Left lung (tissue), 10 donors: ENCODE results near the gene OPCML. TPM values are rescaled to one million over a fixed set of nuclear protein-coding genes. Genes with fewer than 3 reads are reported as not detected.

Experiments
- ATAC-seq: fragments of 200-7000 bp; cut with Tn5 transposase; one replicate; pipeline ENCODE4 v1.9.1; 2020; ENCODE audit warnings: moderate library complexity
- DNase-seq, 4 donors: peaks; one replicate each; pipeline ENCODE4 v3.0.0-alpha.2; 2013 to 2020
- H3K27ac ChIP-seq, 2 donors: fragments of 200-600 bp; sonication (generic) in 1 of 2; one replicate each; pipeline versions ENCODE4 v1.5.0 to v1.8.0; 2020 to 2021
- H3K27me3 ChIP-seq, 2 donors: fragments of 200-600 bp; sonication (generic) in 1 of 2; one replicate each; pipeline versions ENCODE4 v1.5.0 to v1.8.0; 2020 to 2021
- H3K36me3 ChIP-seq, 2 donors: fragments of 200-600 bp; sonication (generic) in 1 of 2; one replicate each; pipeline versions ENCODE4 v1.5.0 to v1.8.0; 2020 to 2021
- H3K4me1 ChIP-seq, 2 donors: fragments of 200-600 bp; one replicate each; pipeline ENCODE4 v1.8.0; 2021
- H3K4me3 ChIP-seq, 2 donors: fragments of 200-600 bp; sonication (generic) in 1 of 2; one replicate each; pipeline versions ENCODE4 v1.5.0 to v1.8.0; 2020 to 2021; ENCODE audit warnings: mild to moderate bottlenecking in 1 of 2
- H3K9me3 ChIP-seq, 2 donors: fragments of 200-600 bp; sonication (generic) in 1 of 2; one replicate each; pipeline versions ENCODE4 v1.5.0 to v1.8.0; 2020 to 2021
- CTCF ChIP-seq, 2 donors: fragments of 200-600 bp; sonication (generic) in 1 of 2; IDR thresholded peaks; one replicate each; pipeline versions ENCODE4 v1.5.0 to v1.8.0; 2021; ENCODE audit warnings: antibody characterized with exemption in 2 of 2
- intact Hi-C, 2 donors: fragments of 100-400 bp; cut with DNase I; formaldehyde crosslinking; loops; one replicate each; pipeline versions ENCODE4 v1.11.2 to v1.14.2; 2022
- polyA plus RNA-seq, 6 donors: library from polyadenylated mRNA; unstranded; fragments of 120-200 nt; gene quantifications; one replicate each; pipeline ENCODE4 v1.2.1, GENCODE V29; 2013; ENCODE audit not compliant: insufficient read length in 6 of 6
- total RNA-seq, 2 donors: library from RNA; stranded (reverse); fragmentation: NEBNext Ultra II Directional; extraction: Animal tissue kit (Norgen Biotek cat#: 25700); gene quantifications; one replicate each; pipeline ENCODE4 v1.2.1, GENCODE V29; 2021
- donor health status: DM: no; HTN: yes; CAD: no.
- donor health status: DM: no; HTN: no; CAD: no.

Gene OPCML
- total and polyA plus RNA-seq, 8 donors: 0.98 to 5.3 (median 1.9) TPM; not detected in 2

- no peak for ATAC-seq
- TF ChIP-seq CTCF (IDR thresholded peaks at IDR 0.05): no peak
- intact Hi-C loops: no loop called here
Measured at GRCh38 chr11:132866783-132867545, 665.3 kb downstream of the OPCML start.

GRCh38 chr11:132865623-132866022 is 666.7 kb downstream of the OPCML start:
- H3K4me3 ChIP-seq: no peak overlapping the region
- no peak for TF ChIP-seq CTCF (IDR thresholded peaks at IDR 0.05)
- ATAC-seq (no peak), DNase-seq (peak in 2 of 4 donors; percentile 51 to 74)
- no peaks in the 10 kb centered on the region for H3K9me3 ChIP-seq
- H3K27ac ChIP-seq: no peak overlapping the region
- intact Hi-C loops: no loop called here
- peaks cover 0 to 5% of the 10 kb centered on the region in 2 donors for H3K27me3 ChIP-seq
- no peaks in the 10 kb centered on the region for H3K4me1 ChIP-seq
- no peaks in the 10 kb centered on the region for H3K36me3 ChIP-seq

More at GRCh38 chr11:132866783-132867545, 665.3 kb downstream of the OPCML start:
- Histone ChIP-seq H3K36me3 (no peaks in the 10 kb centered on the region), H3K9me3 (no peaks in the 10 kb centered on the region), H3K4me3 (no peak overlapping the region), H3K27ac (no peak overlapping the region), H3K4me1 (no peaks in the 10 kb centered on the region), H3K27me3 (peaks cover 0 to 5% of the 10 kb centered on the region in 2 donors)
- no peak for DNase-seq

- H3K4me1 ChIP-seq: no peaks in the 10 kb centered on the region
- no peak for DNase-seq
- no peaks in the 10 kb centered on the region for H3K9me3 ChIP-seq
- H3K4me3 ChIP-seq: no peak overlapping the region
- no peak for TF ChIP-seq CTCF (IDR thresholded peaks at IDR 0.05)
- no peak overlapping the region for H3K27ac ChIP-seq
- intact Hi-C loops: no loop called here
- H3K27me3 ChIP-seq: peaks cover 0 to 5% of the 10 kb centered on the region in 2 donors
- H3K36me3 ChIP-seq: no peaks in the 10 kb centered on the region
- ATAC-seq: no peak
Measured at GRCh38 chr11:132864811-132865576, 667.3 kb downstream of the OPCML start.

- DNase-seq: no peak
- Histone ChIP-seq H3K4me1 (no peaks in the 10 kb centered on the region), H3K27ac (no peak overlapping the region), H3K4me3 (no peak overlapping the region), H3K36me3 (no peaks in the 10 kb centered on the region), H3K9me3 (no peaks in the 10 kb centered on the region), H3K27me3 (no peaks in the 10 kb centered on the region)
- no peak for ATAC-seq
- intact Hi-C loops: no loop called here
- no peak for TF ChIP-seq CTCF (IDR thresholded peaks at IDR 0.05)
Measured at GRCh38 chr11:132862933-132863332, 669.4 kb downstream of the OPCML start.

GRCh38 chr11:132862137-132862536 is 670.2 kb downstream of the OPCML start:
- no peak overlapping the region for H3K27ac ChIP-seq
- H3K9me3 ChIP-seq: no peaks in the 10 kb centered on the region
- DNase-seq: no peak
- H3K4me3 ChIP-seq: no peak overlapping the region
- no peaks in the 10 kb centered on the region for H3K36me3 ChIP-seq
- no peak for TF ChIP-seq CTCF (IDR thresholded peaks at IDR 0.05)
- no peaks in the 10 kb centered on the region for H3K4me1 ChIP-seq
- ATAC-seq: no peak
- H3K27me3 ChIP-seq: no peaks in the 10 kb centered on the region
- intact Hi-C loops: no loop called here
